AG08396 (cell line): Measurements from ENCODE around the gene ZNF281.
"Not testable (repeated sequence)": the region's sequence is repeated elsewhere in the genome, so short reads cannot be mapped to it uniquely, and the experiment has no call there.

Experiments used
- DNase-seq: peaks from one replicate; pipeline ENCODE4 v3.0.0; 2012; ENCODE audit warnings: low spot score, mixed read lengths

ZNF281 gene

GRCh38 chr1:200364091-200364759, 45.6 kb downstream of the ZNF281 start:
- no peak for DNase-seq

- no peak for DNase-seq
Measured at GRCh38 chr1:200363264-200363933, 46.4 kb downstream of the ZNF281 start.

- no peak for DNase-seq
Measured at GRCh38 chr1:200362421-200362820, 47.4 kb downstream of the ZNF281 start.

GRCh38 chr1:200359610-200360163, 50.1 kb downstream of the ZNF281 start:
- DNase-seq, result no peak

- not testable (repeated sequence) for DNase-seq
Measured at GRCh38 chr1:200357925-200358324, 51.9 kb downstream of the ZNF281 start.

GRCh38 chr1:200355801-200356200, 54.0 kb downstream of the ZNF281 start:
- no peak for DNase-seq
